HG02623 (cell line): ENCODE data around the gene PTGS2.
A peak's percentile ranks its signal among the peaks of the same experiment; 100 is the strongest.

ENCODE experiments used
- ATAC-seq: cut with Tn5 transposase; IDR thresholded peaks from one replicate; pipeline ENCODE4 v1.9.1; 2021; ENCODE audit warnings: moderate library complexity; ENCODE audit not compliant: unreplicated experiment

PTGS2 gene

DNA sequence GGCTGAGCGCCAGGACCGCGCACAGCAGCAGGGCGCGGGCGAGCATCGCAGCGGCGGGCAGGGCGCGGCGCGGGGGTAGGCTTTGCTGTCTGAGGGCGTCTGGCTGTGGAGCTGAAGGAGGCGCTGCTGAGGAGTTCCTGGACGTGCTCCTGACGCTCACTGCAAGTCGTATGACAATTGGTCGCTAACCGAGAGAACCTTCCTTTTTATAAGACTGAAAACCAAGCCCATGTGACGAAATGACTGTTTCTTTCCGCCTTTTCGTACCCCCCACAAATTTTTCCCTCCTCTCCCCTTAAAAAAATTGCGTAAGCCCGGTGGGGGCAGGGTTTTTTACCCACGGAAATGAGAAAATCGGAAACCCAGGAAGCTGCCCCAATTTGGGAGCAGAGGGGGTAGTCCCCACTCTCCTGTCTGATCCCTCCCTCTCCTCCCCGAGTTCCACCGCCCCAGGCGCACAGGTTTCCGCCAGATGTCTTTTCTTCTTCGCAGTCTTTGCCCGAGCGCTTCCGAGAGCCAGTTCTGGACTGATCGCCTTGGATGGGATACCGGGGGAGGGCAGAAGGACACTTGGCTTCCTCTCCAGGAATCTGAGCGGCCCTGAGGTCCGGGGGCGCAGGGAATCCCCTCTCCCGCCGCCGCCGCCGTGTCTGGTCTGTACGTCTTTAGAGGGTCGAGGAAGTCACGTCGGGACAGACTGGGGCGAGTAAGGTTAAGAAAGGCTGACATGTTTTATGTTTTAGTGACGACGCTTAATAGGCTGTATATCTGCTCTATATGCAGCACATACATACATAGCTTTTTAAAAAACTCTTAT, at the start of gene PTGS2:
Gene PTGS2 (minus strand): TSS at position 179 of the 817 bp plus-strand sequence. CDS start 133 bp downstream, at position 46.
- peak; percentile 85 for ATAC-seq

DNA sequence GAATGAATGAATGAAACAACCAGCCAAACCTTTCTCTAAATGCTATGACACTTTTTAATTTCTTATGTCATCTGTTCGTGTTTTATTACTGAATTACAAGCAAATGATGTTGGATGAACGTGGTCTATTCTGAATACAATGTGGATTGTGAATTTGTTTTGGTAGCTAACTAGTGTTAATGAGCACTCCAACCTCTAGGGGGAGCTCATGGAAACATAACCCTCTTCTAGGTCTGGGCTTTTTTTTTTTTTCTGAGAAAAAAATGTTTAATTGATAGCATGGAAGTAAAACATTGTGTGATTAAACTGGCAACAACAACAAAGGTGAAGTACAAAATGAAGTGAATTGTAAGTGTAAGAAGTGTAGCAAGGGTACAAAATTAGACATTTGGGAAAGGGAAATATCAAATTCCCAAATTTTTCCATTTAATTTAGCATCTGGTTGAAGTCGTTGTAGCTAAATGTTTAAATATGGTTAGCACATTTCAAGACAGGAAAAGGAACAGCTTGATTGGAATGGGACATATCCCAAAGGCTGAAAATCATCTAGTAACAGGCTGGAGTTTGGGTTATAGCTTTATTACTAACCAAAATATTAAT, 42.6 kb upstream of the PTGS2 start:
- no peak for ATAC-seq

DNA sequence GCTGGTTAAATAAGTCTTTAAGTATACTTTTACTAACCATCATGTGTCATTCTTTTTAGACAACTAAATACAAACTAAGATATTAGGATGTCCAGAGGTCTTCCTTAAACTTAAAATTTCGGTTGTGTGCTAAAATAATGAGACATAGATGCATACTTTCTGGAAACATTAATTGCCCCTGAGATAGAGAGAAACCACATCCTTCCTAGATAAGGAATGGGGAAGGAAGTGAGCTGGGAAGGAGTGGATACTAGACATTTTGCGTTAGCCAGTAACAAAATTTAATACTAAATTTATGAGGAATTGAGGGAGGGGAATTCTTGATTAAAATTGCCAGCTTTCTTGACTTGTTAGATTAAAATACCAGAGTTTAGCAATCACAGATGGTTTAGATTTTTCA, 37.1 kb upstream of the PTGS2 start:
- no peak for ATAC-seq

DNA sequence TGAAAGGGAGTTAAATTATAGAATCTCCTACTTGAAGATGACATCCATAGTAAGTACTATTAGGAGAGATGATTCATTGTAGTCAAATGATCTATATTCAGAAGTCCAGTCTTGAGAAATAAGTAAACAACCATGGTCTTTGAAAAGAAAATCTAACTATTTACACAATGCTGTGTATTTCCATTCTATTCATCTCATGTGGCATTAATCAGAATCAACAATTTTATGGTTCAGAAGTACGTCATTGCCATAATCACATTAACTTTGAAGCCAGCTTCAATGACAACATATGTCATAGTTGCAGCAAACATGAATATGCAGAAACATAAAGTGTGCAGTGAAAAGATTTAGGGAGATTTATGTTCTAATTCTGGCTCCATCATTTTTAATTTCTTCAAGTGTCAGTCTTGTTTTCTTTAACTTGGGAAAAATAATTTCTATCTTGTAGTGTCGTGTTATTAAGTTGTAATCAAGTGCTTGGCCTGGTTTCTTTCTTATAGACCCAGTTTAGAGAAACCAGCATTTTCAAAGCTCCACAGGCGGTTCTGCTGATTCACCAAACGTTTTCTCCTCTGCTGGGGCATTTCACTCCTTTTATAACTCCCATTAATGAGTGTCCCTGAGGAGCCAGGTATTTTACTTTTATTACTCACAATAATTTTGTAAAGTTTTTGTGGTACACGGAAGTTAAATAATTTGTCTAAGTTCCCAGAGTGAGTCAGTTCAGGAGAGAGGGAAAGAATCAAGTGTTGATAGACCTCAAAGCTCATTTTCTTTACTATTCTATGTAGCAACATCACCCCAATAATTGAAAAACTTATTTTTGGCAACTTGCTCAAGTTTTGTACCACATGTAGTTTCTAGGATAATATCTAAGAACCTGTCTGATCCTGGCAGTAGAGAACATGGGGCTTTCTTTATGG, 35.9 kb upstream of the PTGS2 start:
- no peak for ATAC-seq

DNA sequence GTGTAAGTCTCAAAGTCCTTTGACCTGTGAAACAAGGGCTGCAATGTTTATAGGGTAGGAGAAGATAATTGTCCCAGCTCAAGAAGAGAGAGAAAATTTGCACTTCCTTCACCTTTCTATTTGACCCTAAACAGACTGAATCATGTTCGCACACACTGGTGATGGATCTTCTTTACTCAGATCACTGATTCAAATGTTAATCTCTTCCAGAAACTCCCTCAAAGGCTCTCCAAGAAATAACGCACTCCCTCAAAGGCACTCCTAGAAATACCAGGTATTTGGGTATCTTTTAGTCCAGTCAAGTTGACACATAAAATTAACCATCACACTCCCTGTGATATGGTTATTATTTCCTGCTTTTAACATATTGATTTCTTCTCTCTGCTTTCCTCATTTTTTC, 30.5 kb upstream of the PTGS2 start:
- ATAC-seq, result no peak

DNA sequence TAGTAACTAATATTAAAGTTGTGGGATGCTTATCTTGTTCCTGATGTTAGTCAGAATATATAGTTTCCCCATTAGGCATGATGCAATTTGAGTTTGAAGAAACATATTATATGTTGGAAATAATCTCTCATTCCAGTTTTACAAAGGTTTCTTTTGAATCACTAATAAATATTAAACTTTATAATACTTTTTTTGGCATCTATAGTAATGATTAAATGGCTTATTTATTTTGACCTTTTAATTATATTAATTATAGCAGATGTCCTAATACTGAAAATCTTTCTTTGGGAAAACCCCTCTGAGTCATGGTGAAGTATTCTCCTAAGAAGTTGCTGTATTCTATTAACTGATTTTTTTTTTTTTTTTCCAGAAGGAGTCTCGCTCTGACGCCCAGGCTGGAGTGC, 28.5 kb upstream of the PTGS2 start:
- no peak for ATAC-seq

DNA sequence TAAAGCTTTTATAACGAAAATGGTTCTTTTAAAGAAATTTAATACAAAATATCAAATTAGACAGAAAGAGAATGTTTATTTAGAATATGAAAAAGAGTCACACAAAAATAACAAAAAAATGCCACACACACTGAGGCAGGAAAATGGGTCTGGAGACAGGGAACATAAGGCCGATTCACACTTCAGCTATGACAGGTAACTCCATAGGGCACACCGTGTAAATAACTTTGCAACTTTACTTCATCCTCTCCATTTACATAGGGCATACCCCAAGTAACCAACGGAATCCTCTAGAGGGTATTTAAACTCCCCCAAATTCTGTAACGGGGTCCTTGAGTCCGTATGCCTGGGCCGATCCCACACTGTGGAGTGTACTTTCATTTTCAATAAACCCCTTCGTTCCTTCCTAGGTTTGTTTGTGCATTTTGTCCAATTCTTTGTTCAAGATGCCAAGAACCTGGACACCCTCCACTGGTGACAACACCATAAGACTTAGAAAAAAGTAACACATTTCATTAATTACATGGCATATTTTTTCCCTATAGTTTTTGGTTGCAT, 23.1 kb upstream of the PTGS2 start:
- ATAC-seq, result no peak

DNA sequence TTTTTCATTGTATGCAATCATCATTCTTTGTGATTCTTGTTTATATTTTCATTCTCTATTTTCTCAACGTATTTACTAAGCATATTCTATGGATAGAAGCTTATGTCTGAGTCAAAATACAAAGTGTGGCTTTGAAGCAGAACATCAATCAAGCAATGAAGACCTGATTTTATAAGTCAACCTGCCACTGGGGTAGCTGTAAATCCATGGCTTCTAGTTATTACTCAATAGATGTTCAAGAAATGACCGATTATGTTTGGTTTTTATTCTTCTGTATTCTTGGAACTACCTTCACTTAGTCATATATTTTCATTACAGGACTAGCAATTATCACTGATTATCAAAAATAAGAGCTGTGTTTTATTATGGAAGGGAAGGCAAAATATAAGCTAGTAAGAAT, 20.5 kb upstream of the PTGS2 start:
- no peak for ATAC-seq

DNA sequence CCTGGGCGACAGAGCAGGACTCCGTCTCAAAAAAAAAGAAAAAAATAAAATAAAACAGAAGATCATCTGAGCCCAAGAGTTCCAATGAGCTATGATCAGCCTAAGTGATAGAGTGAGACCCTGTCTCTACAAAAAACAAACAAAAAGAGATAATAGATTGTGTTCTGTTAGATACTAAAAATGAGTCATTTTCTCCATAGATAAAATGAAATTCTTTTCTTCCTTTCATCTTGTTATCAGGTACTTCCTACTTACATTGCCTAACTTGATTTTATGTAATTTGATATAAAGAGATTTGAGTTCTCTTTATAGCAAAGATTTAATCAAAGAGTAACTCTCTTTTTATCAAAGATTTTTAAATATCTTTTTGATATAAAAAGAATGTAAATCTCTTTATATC, 19.3 kb upstream of the PTGS2 start:
- no peak for ATAC-seq

DNA sequence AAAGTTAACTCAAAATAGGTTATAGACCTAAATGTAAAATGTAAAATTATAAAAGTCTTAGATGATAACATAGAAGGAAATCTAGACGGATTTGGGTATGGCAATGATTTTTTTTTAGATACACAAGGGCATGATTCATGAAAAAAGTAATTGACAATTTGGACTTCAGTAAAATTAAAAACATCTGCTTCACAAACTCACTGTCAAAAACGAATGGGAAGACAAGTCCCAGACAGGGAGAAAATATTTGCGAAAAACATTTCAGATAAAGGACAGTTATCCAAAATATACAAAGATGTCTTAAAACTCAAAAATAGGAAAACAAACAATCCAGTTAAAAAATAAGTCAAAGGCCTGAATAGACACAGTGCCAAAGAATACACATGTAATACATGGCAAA, 9.7 kb upstream of the PTGS2 start:
- no peak for ATAC-seq

DNA sequence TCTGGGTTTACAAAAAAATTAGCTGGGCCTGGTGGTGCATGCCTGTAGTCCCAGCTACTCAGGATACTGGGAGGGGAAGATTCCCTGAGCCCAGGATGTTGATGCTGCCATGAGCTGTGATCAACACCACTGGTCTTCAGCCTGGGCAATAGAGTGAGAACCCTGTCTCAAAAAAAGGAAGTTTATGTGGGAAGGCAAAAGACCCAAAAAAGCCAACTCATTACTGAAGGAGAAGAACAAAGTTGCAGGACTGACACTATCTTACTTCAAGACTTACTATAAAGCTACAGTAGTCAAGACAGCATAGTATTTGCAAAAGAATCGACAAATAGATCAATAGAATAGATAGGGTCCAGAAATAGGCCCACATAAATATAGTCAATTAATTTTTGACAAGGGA, 9.2 kb upstream of the PTGS2 start:
- ATAC-seq, result no peak

DNA sequence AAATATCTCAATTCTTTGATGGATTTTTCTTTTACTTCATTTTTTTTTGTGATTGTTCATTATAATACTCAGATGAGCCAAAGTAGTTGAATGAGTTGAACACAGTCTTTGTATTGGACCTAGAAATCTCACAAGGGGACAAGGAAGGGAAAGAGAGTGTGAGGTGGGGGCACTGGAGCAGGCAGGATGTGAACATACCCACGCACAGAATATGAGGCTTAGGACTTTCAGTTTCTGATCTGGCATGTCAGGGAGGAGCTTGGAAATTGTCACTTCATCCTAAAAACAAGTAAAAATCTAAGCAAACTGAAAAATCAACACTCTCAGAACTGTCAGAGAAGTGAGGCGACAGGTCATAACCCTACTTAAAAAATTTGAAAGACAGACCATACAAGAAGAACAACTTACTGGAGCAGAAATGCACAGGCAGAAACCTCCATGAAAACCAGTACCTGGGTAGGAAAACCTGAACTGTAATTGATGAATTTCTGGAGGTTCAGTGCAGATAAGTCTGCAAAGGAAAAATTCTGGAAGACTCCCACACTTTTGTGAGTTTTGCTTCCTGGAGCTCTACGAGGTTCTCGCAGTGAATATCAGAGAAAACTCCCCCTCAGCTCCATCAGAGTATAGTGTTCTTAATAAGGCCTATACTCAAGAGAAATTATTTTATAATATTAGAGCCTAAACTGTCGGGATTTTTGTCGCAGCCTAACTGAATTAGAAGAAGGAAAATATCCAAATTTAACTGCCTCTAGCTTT, 3.6 kb upstream of the PTGS2 start:
- ATAC-seq, result no peak

DNA sequence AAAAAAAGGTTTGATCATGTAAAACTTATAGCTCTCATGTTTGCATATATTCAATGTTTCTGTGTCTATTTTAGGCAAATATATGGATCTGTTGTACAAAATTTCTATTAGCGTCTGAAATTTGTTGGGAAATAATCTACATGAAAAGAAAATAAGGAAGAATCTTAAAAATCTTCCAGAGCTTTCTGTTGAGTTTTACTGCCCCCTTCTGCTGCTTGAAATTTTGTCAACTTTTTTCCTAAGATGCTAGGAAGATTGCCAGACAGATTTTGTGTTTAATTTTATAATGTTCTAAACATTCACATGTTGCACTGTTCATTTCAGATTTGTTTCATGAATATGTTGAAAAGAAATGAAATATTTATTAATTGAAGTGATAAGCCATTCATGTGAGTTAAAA, 2.5 kb upstream of the PTGS2 start:
- no peak for ATAC-seq

DNA sequence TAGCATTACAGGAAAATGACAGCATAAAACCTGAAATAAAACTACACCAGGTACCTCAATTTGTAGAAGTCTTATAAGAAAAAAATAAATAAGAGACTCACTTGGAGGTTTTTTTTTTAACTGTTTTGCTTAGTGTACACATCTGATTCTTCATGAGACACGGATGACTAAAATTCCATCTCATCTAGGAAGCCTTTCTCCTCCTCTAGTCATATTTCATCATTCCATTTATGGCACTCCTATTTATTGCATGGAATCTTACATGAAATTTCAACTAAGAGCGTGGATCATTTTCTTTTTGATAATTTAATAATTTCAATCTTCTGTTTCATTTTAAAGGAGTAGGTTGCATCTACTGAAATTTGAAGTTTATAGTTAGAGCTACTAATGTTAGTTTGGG, 1.6 kb upstream of the PTGS2 start:
- ATAC-seq, result no peak

DNA sequence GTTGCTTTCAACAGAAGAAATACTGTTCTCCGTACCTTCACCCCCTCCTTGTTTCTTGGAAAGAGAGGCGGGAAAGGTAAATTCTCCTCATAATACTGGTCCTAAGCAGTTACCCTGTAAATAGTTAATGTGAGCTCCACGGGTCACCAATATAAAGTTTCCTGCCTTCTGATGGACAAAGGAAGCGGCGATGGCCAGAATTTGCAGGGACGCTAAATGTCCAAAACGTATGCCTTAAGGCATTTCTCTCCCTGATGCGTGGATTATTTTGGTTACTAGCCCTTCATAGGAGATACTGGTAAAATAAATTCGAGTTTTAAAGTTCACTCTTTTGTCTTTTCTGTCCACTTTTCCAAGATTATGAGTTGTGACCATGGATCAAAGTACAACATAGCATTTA, 898 bp upstream of the PTGS2 start:
- no peak for ATAC-seq

DNA sequence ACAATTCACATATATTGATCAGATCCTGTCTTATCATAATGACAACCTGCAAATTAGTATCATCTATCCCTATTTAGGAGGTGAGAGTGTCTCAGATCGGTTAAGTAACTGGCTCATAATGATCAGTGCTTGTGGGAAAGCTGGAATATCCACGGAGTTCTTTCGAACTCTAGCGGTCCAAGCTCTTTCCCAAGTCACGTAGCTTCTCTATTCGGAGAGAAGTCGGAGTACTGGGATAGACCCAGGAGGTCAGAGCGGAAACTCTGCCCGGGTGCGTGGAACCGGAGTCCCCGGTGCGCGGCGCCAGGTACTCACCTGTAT, 339 bp downstream of the PTGS2 start:
- peak; percentile 5 for ATAC-seq

DNA sequence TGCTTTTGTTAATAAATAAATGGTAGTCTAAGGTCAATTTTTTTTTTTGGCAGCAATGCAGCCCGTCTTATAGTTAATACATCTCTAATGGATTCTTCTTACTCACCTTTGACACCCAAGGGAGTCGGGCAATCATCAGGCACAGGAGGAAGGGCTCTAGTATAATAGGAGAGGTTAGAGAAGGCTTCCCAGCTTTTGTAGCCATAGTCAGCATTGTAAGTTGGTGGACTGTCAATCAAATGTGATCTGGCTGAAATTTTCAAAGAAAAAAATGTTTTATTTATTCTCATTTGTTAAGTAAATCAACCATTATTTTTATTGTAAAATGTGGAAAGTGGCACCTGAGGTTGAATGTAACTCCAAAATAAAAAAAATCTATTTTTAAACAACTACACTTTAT, 2.1 kb downstream of the PTGS2 start:
- ATAC-seq, result no peak

DNA sequence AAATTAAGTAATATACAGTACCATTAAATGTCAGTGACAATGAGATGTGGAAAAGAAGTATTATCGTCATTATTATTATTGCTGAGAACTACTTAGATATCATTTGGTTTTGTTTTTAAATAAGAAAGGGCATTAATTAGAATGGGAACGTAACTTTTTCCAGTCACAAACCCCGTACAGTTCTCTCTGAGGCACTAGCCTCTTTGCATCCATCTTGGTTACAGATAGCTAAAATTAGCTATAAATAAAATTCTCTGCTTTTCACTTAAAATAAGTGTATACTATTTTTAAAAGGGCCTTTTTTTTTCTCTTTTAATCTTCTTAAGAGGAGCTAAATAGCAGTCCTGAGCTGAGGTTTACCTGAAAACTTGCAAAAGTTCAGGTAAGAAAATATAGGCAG, 7.6 kb downstream of the PTGS2 start:
- no peak for ATAC-seq

DNA sequence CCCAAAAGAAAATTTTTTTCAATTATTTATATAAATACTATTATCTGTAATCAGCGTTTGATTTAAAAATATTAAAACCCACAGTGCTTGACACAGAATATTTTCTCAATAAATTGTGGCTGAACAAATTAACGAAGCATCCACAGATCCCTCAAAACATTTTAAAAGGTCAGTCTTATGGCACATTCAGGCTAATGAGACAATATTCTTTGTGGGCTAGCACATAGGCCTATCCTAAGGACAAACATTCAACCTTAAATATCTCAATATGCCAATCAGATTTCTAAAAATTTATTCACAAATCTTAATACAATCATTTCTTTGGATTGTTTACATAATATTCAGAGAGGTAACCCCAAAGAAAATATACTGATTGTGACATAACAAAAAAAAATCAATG, 8.1 kb downstream of the PTGS2 start:
- ATAC-seq, result no peak

DNA sequence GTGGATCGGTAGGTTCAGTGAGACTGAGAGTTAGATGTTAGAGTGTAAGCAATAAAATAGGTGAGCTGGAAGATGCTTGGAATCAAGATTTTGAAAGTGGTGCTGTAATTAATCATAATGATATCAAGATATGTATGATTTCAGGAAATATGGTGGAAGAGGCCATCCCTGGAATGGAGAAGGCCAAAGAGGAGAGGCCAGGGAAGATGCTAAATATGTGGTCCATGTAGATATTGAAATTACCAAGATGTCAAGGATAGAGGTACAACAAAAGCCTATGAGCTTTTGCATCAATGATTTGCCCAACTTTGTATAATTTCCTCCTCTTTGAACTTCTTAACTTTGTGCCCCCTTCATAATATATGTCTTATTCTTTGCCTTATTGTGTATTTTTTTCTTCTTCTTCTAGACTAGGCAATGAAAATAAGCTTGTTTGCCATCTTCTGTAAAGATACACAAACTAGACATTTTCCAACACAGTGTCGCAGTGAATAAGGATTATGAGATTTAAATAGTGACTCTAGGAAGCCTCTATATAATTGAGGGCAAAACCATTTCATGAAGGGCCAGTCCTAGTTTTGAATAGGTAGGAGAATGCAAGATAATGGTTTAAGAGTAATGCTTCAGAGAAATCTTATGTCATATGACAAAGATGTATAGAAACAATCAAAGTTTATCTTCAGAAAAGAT, 8.9 kb downstream of the PTGS2 start:
- no peak for ATAC-seq
